Muscle layer of duodenum (tissue), 2 donors: ENCODE data around the gene IGF2BP2.
"Not testable (repeated sequence)": the region's sequence is repeated elsewhere in the genome, so short reads cannot be mapped to it uniquely, and the experiment has no call there.

ENCODE experiments used
- H3K27ac ChIP-seq: one replicate; pipeline ENCODE4 v1.7.0; 2013; ENCODE audit warnings: mild to moderate bottlenecking, low read length
- H3K27me3 ChIP-seq: one replicate; pipeline ENCODE4 v1.7.0; 2013; ENCODE audit warnings: low read depth, mild to moderate bottlenecking, control low read depth, low read length
- H3K36me3 ChIP-seq, 2 donors: one replicate each; pipeline ENCODE4 v1.7.0; 2013; ENCODE audit warnings: low read length in 2 of 2, control low read depth in 1 of 2, mild to moderate bottlenecking in 1 of 2; ENCODE audit not compliant: insufficient read depth in 2 of 2, control insufficient read depth in 1 of 2
- H3K4me1 ChIP-seq, 2 donors: one replicate each; pipeline ENCODE4 v1.7.0; 2013; ENCODE audit warnings: low read length in 2 of 2, mild to moderate bottlenecking in 2 of 2, control low read depth in 1 of 2, moderate library complexity in 1 of 2; ENCODE audit not compliant: insufficient read depth in 2 of 2, control insufficient read depth in 1 of 2
- H3K4me3 ChIP-seq, 2 donors: one replicate each; pipeline ENCODE4 v1.7.0; 2013; ENCODE audit warnings: low read length in 2 of 2, low read depth in 1 of 2, mild to moderate bottlenecking in 1 of 2
- H3K9me3 ChIP-seq, 2 donors: one replicate each; pipeline ENCODE4 v1.7.0; 2013; ENCODE audit warnings: low read length in 2 of 2, control low read depth in 1 of 2, mild to moderate bottlenecking in 1 of 2; ENCODE audit not compliant: control insufficient read depth in 1 of 2
- donor health status: healthy.

Gene IGF2BP2

DNA sequence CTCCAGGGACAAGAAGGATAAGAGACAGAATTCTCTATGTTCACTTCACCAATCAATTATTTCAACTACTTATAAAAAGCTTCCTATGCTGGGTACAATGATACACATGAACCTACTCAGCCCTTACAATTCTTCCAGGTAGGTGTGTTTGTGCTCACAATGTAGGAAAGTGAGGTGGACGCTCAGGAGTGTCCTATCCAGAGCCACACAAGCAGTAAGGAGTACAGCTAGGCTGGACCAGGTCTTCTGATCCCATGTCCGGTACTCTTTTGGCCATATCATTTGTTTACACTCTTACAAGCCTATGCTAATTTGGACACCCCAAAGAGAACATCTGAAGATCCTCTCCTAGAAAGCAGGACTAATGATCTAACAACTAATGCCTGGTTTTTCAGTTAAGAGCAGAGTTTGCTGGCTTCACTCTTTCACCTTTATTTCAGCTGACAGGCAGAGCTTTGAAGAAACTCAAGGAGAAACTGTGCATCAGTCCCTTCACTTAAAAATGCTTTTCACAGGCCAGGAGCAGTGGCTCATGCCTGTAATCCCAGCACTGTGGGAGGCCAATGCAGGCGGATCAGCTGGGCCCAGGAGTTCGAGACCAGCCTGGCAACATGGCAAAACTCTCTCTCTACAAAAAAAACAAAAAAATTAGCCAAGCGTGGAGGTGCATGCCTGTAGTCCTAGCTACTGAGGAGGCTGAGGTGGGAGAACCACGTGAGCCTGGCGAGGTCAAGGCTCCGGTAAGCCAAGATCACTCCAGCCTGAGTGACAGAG is 27.5 kb downstream of the IGF2BP2 start:
- H3K4me1 ChIP-seq: no peaks in the 10 kb centered on the region
- no peaks in the 10 kb centered on the region for H3K27me3 ChIP-seq
- no peak overlapping the region for H3K4me3 ChIP-seq
- H3K36me3 ChIP-seq: no peaks in the 10 kb centered on the region
- H3K27ac ChIP-seq: no peak overlapping the region
- no peaks in the 10 kb centered on the region for H3K9me3 ChIP-seq

DNA sequence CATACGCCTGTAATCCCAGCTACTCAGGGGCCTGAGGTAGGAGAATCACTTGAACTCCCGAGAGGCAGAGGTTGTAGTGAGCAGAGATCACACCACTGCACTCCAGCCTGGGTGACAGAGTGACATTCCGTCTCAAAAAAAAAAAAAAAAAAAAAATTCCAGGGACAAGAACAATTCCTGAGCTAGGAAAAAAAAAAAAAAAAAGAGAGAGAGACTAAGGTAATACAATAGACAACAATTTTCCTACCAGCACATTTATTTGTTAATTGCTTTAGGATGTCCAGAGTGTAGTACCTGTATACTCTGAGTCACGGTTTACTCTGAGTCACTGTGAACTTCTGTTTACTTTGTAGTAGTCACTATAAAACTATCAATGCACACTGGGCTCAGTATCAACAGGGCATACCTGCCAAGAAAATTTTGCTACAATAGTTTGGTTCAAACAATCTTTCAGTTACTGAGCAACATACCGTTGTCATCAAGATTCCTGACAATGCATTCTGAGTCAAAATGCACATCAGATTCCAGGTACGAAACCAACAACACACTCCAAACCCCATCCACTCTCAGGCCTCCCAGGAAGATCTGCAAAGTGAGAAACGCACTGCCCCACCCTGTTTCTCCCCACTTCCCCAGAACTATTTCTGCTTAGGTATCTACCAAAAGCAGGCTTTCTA is 28.3 kb downstream of the IGF2BP2 start:
- no peak overlapping the region for H3K27ac ChIP-seq
- no peaks in the 10 kb centered on the region for H3K36me3 ChIP-seq
- no peaks in the 10 kb centered on the region for H3K9me3 ChIP-seq

DNA sequence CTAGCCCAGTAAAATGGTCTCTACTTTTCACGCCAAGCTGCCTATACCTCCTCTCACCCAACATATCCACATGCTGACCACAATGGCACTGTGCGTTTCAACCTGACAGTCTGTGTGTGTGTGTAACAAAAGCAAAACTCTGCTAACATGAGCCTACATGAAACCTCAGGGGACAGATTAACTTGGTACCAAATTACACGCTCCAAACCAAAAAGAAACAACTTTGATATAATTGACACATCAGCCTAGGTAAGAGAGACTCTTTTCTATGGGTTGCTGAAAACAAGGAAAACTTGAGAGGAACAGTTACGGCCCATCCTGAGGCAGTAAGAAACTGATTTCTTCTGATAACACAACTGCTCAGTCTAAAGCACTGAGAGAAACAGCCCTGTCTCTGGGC is 31.5 kb downstream of the IGF2BP2 start:
- no peak overlapping the region for H3K27ac ChIP-seq

More for the DNA sequence above, 28.3 kb downstream of the IGF2BP2 start:
- Histone ChIP-seq H3K4me1 (no peaks in the 10 kb centered on the region), H3K4me3 (no peak overlapping the region), H3K27me3 (no peaks in the 10 kb centered on the region)

GRCh38 chr3:185792955-185793354 is 31.9 kb downstream of the IGF2BP2 start:
- Histone ChIP-seq H3K4me1 (no peaks in the 10 kb centered on the region), H3K9me3 (no peaks in the 10 kb centered on the region), H3K27ac (no peak overlapping the region), H3K36me3 (no peaks in the 10 kb centered on the region), H3K27me3 (no peaks in the 10 kb centered on the region), H3K4me3 (no peak overlapping the region)

More for the DNA sequence above, 31.5 kb downstream of the IGF2BP2 start:
- Histone ChIP-seq H3K4me1 (no peaks in the 10 kb centered on the region), H3K36me3 (no peaks in the 10 kb centered on the region), H3K4me3 (no peak overlapping the region), H3K9me3 (no peaks in the 10 kb centered on the region), H3K27me3 (no peaks in the 10 kb centered on the region)

DNA sequence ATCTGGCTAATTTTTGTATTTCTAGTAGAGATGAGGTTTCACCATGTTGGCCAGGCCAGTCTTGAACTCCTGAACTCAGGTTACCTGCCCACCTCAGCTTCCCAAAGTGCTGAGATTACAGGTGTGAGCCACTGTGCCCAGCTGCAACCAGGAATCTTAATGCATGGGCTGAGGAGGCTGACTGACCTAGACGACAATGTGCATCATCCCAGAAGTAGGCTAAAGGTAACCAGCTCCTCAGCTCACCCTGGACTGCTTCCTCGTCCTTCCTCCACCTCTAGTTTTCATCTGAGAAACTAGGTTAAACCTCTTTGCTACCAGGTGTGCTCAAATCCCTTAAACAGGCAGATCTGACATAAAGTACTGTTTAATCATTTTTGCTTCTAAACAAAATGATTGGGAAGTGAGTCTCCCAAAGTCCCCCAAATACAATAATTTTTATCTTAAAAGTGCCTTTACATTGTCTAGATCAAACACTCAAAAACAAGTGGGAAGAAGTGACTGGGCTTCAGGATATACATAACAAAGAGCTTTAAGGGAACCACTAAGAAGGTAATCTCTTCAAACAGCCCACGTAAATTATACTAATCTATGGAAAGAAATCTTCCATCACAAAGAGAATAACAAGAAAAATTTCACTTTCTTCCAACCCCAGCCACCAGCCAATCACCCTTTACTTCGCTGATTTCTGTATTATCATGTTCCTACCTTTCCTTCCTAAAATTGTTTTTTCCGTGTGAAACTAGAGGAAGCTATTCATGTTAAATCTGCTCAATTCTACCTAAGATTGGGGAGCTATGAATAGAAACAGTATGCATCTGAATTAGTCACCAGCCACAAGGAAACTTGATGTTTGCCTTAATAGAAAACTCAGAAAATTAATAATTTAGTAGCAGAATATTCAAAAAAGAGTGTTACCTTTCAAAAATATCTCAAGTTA is 34.7 kb downstream of the IGF2BP2 start:
- Histone ChIP-seq H3K27me3 (no peaks in the 10 kb centered on the region), H3K36me3 (no peaks in the 10 kb centered on the region), H3K27ac (no peak overlapping the region)

DNA sequence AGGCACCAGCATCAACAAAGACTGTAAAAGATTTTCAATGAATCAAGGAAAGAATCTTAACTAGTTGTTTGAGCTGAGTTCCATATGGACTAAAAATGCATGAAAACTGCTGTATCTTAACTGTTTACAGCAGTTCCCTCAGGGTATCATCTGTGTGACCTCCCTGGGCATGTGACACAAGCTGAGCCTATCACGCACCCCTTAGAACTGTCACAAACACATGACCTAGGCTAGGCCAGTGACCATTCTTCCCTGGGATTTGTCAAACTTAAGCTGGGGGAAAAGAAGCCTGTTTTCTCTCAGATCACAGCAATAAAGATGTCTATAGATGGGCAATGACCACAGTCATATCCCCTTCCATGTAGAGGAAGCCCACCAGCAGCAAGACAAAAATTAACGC is 35.7 kb downstream of the IGF2BP2 start:
- Histone ChIP-seq H3K27me3 (no peaks in the 10 kb centered on the region), H3K9me3 (no peaks in the 10 kb centered on the region), H3K4me1 (no peaks in the 10 kb centered on the region), H3K27ac (no peak overlapping the region), H3K4me3 (no peak overlapping the region), H3K36me3 (no peaks in the 10 kb centered on the region)

More for the DNA sequence above, 34.7 kb downstream of the IGF2BP2 start:
- no peaks in the 10 kb centered on the region for H3K4me1 ChIP-seq
- H3K9me3 ChIP-seq: no peaks in the 10 kb centered on the region
- no peak overlapping the region for H3K4me3 ChIP-seq

- no peak overlapping the region for H3K4me3 ChIP-seq
- no peaks in the 10 kb centered on the region for H3K4me1 ChIP-seq
- no peak overlapping the region for H3K27ac ChIP-seq
- H3K36me3 ChIP-seq: no peaks in the 10 kb centered on the region
- H3K9me3 ChIP-seq: no peaks in the 10 kb centered on the region
- H3K27me3 ChIP-seq: no peaks in the 10 kb centered on the region
Measured at GRCh38 chr3:185788292-185788691, 36.5 kb downstream of the IGF2BP2 start.

DNA sequence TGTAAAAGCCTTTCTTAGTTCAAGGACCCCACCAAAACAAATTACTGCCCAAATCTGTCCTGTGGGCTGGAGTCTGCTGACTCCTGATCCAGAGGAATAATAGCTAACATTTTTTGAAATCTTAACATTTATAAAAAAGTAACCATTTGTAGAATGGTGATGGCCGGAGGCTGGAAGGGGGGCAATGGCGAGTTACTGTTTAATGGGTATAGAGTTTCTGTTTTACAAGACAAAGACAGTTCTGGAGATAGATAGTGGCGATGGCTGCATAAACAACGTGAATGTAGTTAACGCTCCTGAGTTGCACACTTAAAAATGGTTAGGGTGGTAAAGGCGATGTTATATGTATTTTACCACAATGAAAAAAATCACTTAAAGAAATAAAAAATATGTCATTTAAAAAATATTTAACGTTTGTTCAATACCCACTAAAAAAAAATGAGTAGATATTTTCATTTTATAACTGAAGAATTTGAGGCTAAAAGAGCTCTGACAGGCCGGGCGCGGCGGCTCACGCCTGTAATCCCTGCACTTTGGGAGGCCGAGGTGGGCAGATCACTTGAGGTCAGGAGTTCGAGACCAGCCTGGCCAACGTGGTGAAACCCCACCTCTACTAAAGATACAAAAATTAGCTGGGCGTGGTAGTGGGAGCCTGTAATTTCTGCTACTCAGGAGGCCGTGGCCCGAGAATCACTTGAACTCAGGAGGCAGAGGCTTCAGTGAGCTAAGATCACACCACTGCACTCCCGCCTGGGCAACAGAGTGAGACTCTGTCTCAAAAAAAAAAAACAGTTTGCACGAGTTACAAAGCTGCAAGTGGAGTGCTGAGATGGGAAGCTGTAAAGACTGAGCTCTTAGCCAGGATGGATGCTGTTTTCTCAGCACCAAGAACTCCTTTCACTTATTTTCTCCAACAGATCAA is 37.6 kb downstream of the IGF2BP2 start:
- no peaks in the 10 kb centered on the region for H3K4me1 ChIP-seq
- no peak overlapping the region for H3K4me3 ChIP-seq
- H3K9me3 ChIP-seq: no peaks in the 10 kb centered on the region
- H3K27ac ChIP-seq: no peak overlapping the region
- no peaks in the 10 kb centered on the region for H3K36me3 ChIP-seq
- H3K27me3 ChIP-seq: no peaks in the 10 kb centered on the region

DNA sequence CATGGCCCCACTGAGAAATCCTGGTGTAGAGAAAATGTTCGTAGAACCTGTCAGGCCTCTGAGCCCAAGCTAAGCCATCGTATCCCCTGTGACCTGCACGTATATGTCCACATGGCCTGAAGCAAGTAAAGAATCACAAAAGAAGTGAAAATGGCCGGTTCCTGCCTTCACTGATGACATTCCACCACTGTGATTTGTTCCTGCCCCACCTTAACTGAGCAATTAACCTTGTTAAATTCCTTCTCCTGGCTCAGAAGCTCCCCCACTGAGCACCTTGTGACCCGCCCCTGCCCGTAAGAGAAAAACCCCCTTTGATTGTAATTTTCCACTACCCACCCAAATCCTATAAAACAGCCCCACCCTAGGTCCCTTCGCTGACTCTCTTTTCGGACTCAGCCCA is 38.6 kb downstream of the IGF2BP2 start:
- not testable (repeated sequence) for H3K36me3 ChIP-seq, H3K4me1 ChIP-seq, H3K4me3 ChIP-seq, H3K9me3 ChIP-seq, H3K27me3 ChIP-seq, H3K27ac ChIP-seq

DNA sequence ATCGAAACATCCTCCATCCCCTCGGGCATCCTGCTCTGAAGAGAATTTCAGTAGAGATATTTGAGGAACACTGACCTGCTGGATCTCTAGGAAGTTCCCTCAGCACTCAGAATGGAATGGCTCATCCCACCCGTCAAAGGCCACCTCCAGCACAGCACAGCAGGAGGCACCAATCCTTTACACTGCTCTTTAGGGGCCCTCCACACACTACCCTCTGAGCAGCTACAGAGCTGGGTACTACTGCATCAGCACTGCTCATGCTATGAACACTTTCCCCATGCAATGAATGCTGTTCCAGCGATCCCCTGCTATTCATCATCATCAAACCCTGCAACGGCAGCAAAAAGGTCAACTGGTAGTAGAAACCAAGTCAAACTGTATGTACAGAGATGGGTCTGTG is 40.5 kb downstream of the IGF2BP2 start:
- H3K9me3 ChIP-seq: no peaks in the 10 kb centered on the region
- no peak overlapping the region for H3K4me3 ChIP-seq
- H3K36me3 ChIP-seq: no peaks in the 10 kb centered on the region
- no peaks in the 10 kb centered on the region for H3K4me1 ChIP-seq
- H3K27me3 ChIP-seq: no peaks in the 10 kb centered on the region
- H3K27ac ChIP-seq: no peak overlapping the region
